Endodermal cell (in vitro differentiated cells): Measurements from ENCODE around the gene FAM89B. TPM values are rescaled to one million over a fixed set of nuclear protein-coding genes. Genes with fewer than 3 reads are reported as not detected.
A peak's percentile ranks its signal among the peaks of the same experiment; 100 is the strongest.

Experiments used
- DNase-seq: peaks from one replicate; pipeline ENCODE4 v3.0.0-alpha.2; 2017
- H3K27ac ChIP-seq: 2 replicates; pipeline ENCODE4 v1.5.1; 2013; ENCODE audit warnings: mild to moderate bottlenecking, low read depth, low read length, moderate library complexity
- H3K27me3 ChIP-seq: 2 replicates; pipeline ENCODE4 v1.6.1; 2013; ENCODE audit warnings: mild to moderate bottlenecking, low read length, moderate library complexity; ENCODE audit not compliant: insufficient read depth, control insufficient read depth, poor library complexity, severe bottlenecking
- H3K36me3 ChIP-seq: 2 replicates; pipeline ENCODE4 v1.7.0; 2013; ENCODE audit warnings: mild to moderate bottlenecking, low read length, moderate library complexity; ENCODE audit not compliant: control insufficient read depth, insufficient read depth
- H3K4me1 ChIP-seq: one replicate; pipeline ENCODE4 v1.7.0; 2013; ENCODE audit warnings: low read length; ENCODE audit not compliant: control insufficient read depth, insufficient read depth
- H3K4me3 ChIP-seq: 2 replicates; pipeline ENCODE4 v1.5.1; 2013; ENCODE audit warnings: mild to moderate bottlenecking, low read length, moderate library complexity
- H3K9ac ChIP-seq: 2 replicates; pipeline ENCODE4 v1.6.1; 2013; ENCODE audit warnings: mild to moderate bottlenecking, low read length, moderate library complexity; ENCODE audit not compliant: poor library complexity, severe bottlenecking; ENCODE audit errors: extremely low read depth
- H3K9me3 ChIP-seq: 2 replicates; pipeline ENCODE4 v1.6.1; 2013; ENCODE audit warnings: mild to moderate bottlenecking, low read length, moderate library complexity; ENCODE audit not compliant: control insufficient read depth
- H3K27ac Mint-ChIP-seq: 2 replicates; pipeline ENCODE4 v1.8.0; 2020; ENCODE audit warnings: mixed read lengths
- H3K27me3 Mint-ChIP-seq: 2 replicates; pipeline ENCODE4 v1.8.0; 2021; ENCODE audit warnings: mild to moderate bottlenecking, mixed read lengths; ENCODE audit not compliant: insufficient read depth
- H3K36me3 Mint-ChIP-seq: 2 replicates; pipeline ENCODE4 v1.8.0; 2020; ENCODE audit warnings: low read depth, mixed read lengths
- H3K4me1 Mint-ChIP-seq: 2 replicates; pipeline ENCODE4 v1.8.0; 2020; ENCODE audit warnings: mixed read lengths
- H3K4me3 Mint-ChIP-seq: 2 replicates; pipeline ENCODE4 v1.8.0; 2020; ENCODE audit warnings: mild to moderate bottlenecking, moderate library complexity, mixed read lengths
- H3K9me3 Mint-ChIP-seq: 2 replicates; pipeline ENCODE4 v1.8.0; 2020; ENCODE audit warnings: mild to moderate bottlenecking, mixed read lengths
- CTCF ChIP-seq: fragments of 200-600 bp; sonication (generic); conservative IDR thresholded peaks from 2 replicates; pipeline ENCODE4 v1.5.0; 2021; ENCODE audit warnings: antibody characterized with exemption, mild to moderate bottlenecking
- WGBS, 2 experiments: methylation state at CpG; one replicate each; pipeline versions ENCODE4 v1.1.5 to v1.1.7; 2013; ENCODE audit warnings: missing lambda C conversion rate in 2 of 2, mixed read lengths in 1 of 2; ENCODE audit not compliant: insufficient coverage in 1 of 2, insufficient read length in 1 of 2; 5-methylcytosine and 5-hydroxymethylcytosine counted together
- total RNA-seq, 2 donors: library from RNA; stranded (reverse); fragmentation: NEBNext Ultra II Directional in 1 of 2; extraction: Animal tissue kit (Norgen Biotek cat#: 25700) in 1 of 2; gene quantifications; 2 replicates in 1 of 2; 3 replicates in 1 of 2; pipeline ENCODE4 v1.2.1, GENCODE V29; 2021

The FAM89B gene
- total RNA-seq, 2 donors from 2014 or later = 23.3 to 24.9 TPM

GRCh38 chr11:65574109-65574810, 1.9 kb downstream of the FAM89B start:
- Histone ChIP-seq H3K4me1 (peaks cover 10% of the 10 kb centered on the region), H3K27ac (no peak overlapping the region), H3K9me3 (no peaks in the 10 kb centered on the region), H3K4me3 (peak overlapping the region; percentile 74), H3K36me3 (no peaks in the 10 kb centered on the region), H3K27me3 (peaks cover 25% of the 10 kb centered on the region), H3K9ac (no peak overlapping the region)
- WGBS, 2 experiments = 0 to 1% methylated on average over 17 to 67 of the region's 67 CpGs
- TF ChIP-seq CTCF = peak; percentile 98
- Mint-ChIP-seq H3K27ac (no peak overlapping the region), H3K4me3 (peak overlapping the region; percentile 97), H3K36me3 (peaks cover 4% of the 10 kb centered on the region), H3K27me3 (peaks cover 44% of the 10 kb centered on the region), H3K9me3 (no peaks in the 10 kb centered on the region), H3K4me1 (peaks cover 34% of the 10 kb centered on the region)
- peak; percentile 97 for DNase-seq

GRCh38 chr11:65574811-65575567, 2.7 kb downstream of the FAM89B start:
- Histone ChIP-seq H3K36me3 (no peaks in the 10 kb centered on the region), H3K9me3 (no peaks in the 10 kb centered on the region), H3K27me3 (peaks cover 25% of the 10 kb centered on the region), H3K27ac (no peak overlapping the region), H3K4me3 (peak overlapping the region; percentile 74), H3K4me1 (peaks cover 10% of the 10 kb centered on the region), H3K9ac (no peak overlapping the region)
- H3K4me1 Mint-ChIP-seq = peaks cover 32% of the 10 kb centered on the region
- no peak for TF ChIP-seq CTCF
- H3K9me3 Mint-ChIP-seq = no peaks in the 10 kb centered on the region
- peak; percentile 70 for DNase-seq
- H3K4me3 Mint-ChIP-seq = peak overlapping the region; percentile 97
- H3K27me3 Mint-ChIP-seq = peaks cover 51% of the 10 kb centered on the region
- peaks cover 4% of the 10 kb centered on the region for H3K36me3 Mint-ChIP-seq
- no peak overlapping the region for H3K27ac Mint-ChIP-seq
- 9 to 23% methylated on average over 22 to 28 of the region's 28 CpGs for WGBS, 2 experiments

- no peaks in the 10 kb centered on the region for H3K36me3 ChIP-seq
- H3K4me1 Mint-ChIP-seq = peaks cover 30% of the 10 kb centered on the region
- no peaks in the 10 kb centered on the region for H3K9me3 Mint-ChIP-seq
- H3K36me3 Mint-ChIP-seq = peaks cover 4% of the 10 kb centered on the region
- H3K4me3 ChIP-seq = peak within 1 kb of the TSS; percentile 74
- no peak within 1 kb of the TSS for H3K9ac ChIP-seq
- H3K27me3 ChIP-seq = peaks cover 25% of the 10 kb centered on the region
- peak; percentile 73 for DNase-seq
- TF ChIP-seq CTCF = no peak
- H3K4me1 ChIP-seq = peaks cover 10% of the 10 kb centered on the region
- peaks cover 57% of the 10 kb centered on the region for H3K27me3 Mint-ChIP-seq
- no peak within 1 kb of the TSS for H3K27ac ChIP-seq
- peak within 1 kb of the TSS; percentile 97 for H3K4me3 Mint-ChIP-seq
- no peaks in the 10 kb centered on the region for H3K9me3 ChIP-seq
- 6 to 8% methylated on average over 5 to 53 of the region's 69 CpGs for WGBS, 2 experiments
- H3K27ac Mint-ChIP-seq = no peak within 1 kb of the TSS
Measured at GRCh38 chr11:65575568-65576231, 3.4 kb downstream of the FAM89B start, which contains the start of gene EHBP1L1. Gene EHBP1L1 (plus strand): TSS chr11:65576053. CDS start chr11:65576303, 250 bp downstream.
